ENCODE results near the gene FRMPD1. TPM values are rescaled to one million over a fixed set of nuclear protein-coding genes. Genes with fewer than 3 reads are reported as not detected.
A peak's percentile ranks its signal among the peaks of the same experiment; 100 is the strongest.

Gene FRMPD1
- total and polyA plus RNA-seq, 2 donors from 2014 or later, result 0.19 to 0.90 TPM

GRCh38 chr9:37784291-37784615, 133.5 kb downstream of the FRMPD1 start:
- Histone ChIP-seq H3K4me1 (ENCODE audit: control insufficient read depth in 2 of 3, insufficient read depth in 2 of 3, low read depth in 1 of 3, low read length in 3 of 3) (peaks cover 0 to 5% (median 4%) of the 10 kb centered on the region in 3 donors), H3K36me3 (ENCODE audit: control insufficient read depth in 2 of 3, insufficient read depth in 3 of 3, low read length in 3 of 3) (peaks cover 8 to 38% (median 22%) of the 10 kb centered on the region in 3 donors), H3K9ac (ENCODE audit: low read length in 3 of 3) (peak overlapping the region; percentile 67 to 88 (median 85)), H3K9me3 (ENCODE audit: control insufficient read depth in 2 of 3, insufficient read depth in 1 of 3, low read length in 3 of 3) (no peaks in the 10 kb centered on the region), H3K27ac (ENCODE audit: low read depth in 2 of 2, low read length in 2 of 2) (peak overlapping the region in 1 of 2 donors; percentile 72), H3K27me3 (ENCODE audit: control insufficient read depth, insufficient read depth, low read length) (no peaks in the 10 kb centered on the region), H3K4me3 (ENCODE audit: low read length in 3 of 3) (peak overlapping the region; percentile 89 to 95 (median 92))
- FAIRE-seq (no peak), DNase-seq (no peak)
- TF ChIP-seq CTCF (IDR thresholded peaks at IDR 0.05; ENCODE audit: borderline replicate concordance, extremely low read depth, insufficient read depth), result no peak
- intact Hi-C loops (cut with DNase I), result no loop called here

GRCh38 chr9:37784616-37785483, 134.1 kb downstream of the FRMPD1 start, which contains the start of gene EXOSC3:
Gene EXOSC3, minus strand, starts transcription at chr9:37785064. Its CDS starts 20 bp downstream, at chr9:37785044.
- Histone ChIP-seq H3K4me1 (ENCODE audit: control insufficient read depth in 2 of 3, insufficient read depth in 2 of 3, low read depth in 1 of 3, low read length in 3 of 3) (peaks cover 0 to 5% (median 4%) of the 10 kb centered on the region in 3 donors), H3K9me3 (ENCODE audit: control insufficient read depth in 2 of 3, insufficient read depth in 1 of 3, low read length in 3 of 3) (no peaks in the 10 kb centered on the region), H3K27me3 (ENCODE audit: control insufficient read depth, insufficient read depth, low read length) (no peaks in the 10 kb centered on the region), H3K4me3 (ENCODE audit: low read length in 3 of 3) (peak within 1 kb of the TSS; percentile 89 to 95 (median 92)), H3K27ac (ENCODE audit: low read depth in 2 of 2, low read length in 2 of 2) (peak within 1 kb of the TSS; percentile 72 to 73), H3K36me3 (ENCODE audit: control insufficient read depth in 2 of 3, insufficient read depth in 3 of 3, low read length in 3 of 3) (peaks cover 8 to 32% (median 22%) of the 10 kb centered on the region in 3 donors), H3K9ac (ENCODE audit: low read length in 3 of 3) (peak within 1 kb of the TSS; percentile 85 to 90 (median 88))
- no peak for TF ChIP-seq CTCF (IDR thresholded peaks at IDR 0.05; ENCODE audit: borderline replicate concordance, extremely low read depth, insufficient read depth)
- DNase-seq (peak; percentile 91 to 97 (median 95)), FAIRE-seq (no peak)
- intact Hi-C loops (cut with DNase I), result no loop called here

GRCh38 chr9:37787059-37787458, 136.3 kb downstream of the FRMPD1 start:
- peaks cover 0 to 4% (median 3%) of the 10 kb centered on the region in 3 donors for H3K4me1 ChIP-seq (ENCODE audit: control insufficient read depth in 2 of 3, insufficient read depth in 2 of 3, low read depth in 1 of 3, low read length in 3 of 3)
- intact Hi-C loops (cut with DNase I), result no loop called here

More at GRCh38 chr9:37787059-37787458, 136.3 kb downstream of the FRMPD1 start:
- H3K4me3 ChIP-seq (ENCODE audit: low read length in 3 of 3), result no peak overlapping the region
- H3K9ac ChIP-seq (ENCODE audit: low read length in 3 of 3), result no peak overlapping the region
- DNase-seq (no peak), FAIRE-seq (no peak)
- H3K27ac ChIP-seq (ENCODE audit: low read depth in 2 of 2, low read length in 2 of 2), result no peak overlapping the region
- H3K9me3 ChIP-seq (ENCODE audit: control insufficient read depth in 2 of 3, insufficient read depth in 1 of 3, low read length in 3 of 3), result no peaks in the 10 kb centered on the region
- peaks cover 5 to 13% (median 12%) of the 10 kb centered on the region in 3 donors for H3K36me3 ChIP-seq (ENCODE audit: control insufficient read depth in 2 of 3, insufficient read depth in 3 of 3, low read length in 3 of 3)
- H3K27me3 ChIP-seq (ENCODE audit: control insufficient read depth, insufficient read depth, low read length), result no peaks in the 10 kb centered on the region
- TF ChIP-seq CTCF (IDR thresholded peaks at IDR 0.05; ENCODE audit: borderline replicate concordance, extremely low read depth, insufficient read depth), result no peak

All from kidney (tissue), 14 donors.